Suprapubic skin (tissue), 4 donors: ENCODE measurements around the gene PPP2R2D.

Experiments used
- CTCF ChIP-seq, 2 donors: fragments of 200-600 bp in 1 of 2; fragments of 450-650 bp in 1 of 2; sonication (generic) in 1 of 2; IDR thresholded peaks; one replicate each; pipeline ENCODE4 v1.5.1; 2016 to 2019; ENCODE audit warnings: antibody characterized with exemption in 2 of 2, mild to moderate bottlenecking in 1 of 2, moderate library complexity in 1 of 2
- POLR2A ChIP-seq, 2 donors: fragments of 450-650 bp; IDR thresholded peaks; one replicate each; pipeline ENCODE4 v1.6.1; 2017; ENCODE audit warnings: antibody characterized with exemption in 2 of 2, mild to moderate bottlenecking in 2 of 2, moderate library complexity in 2 of 2
- POLR2AphosphoS5 ChIP-seq, 3 donors: sonication (generic); formaldehyde crosslinking; IDR thresholded peaks; one replicate each; pipeline ENCODE4 v1.6.1; 2017; ENCODE audit warnings: antibody characterized with exemption in 3 of 3

DNA sequence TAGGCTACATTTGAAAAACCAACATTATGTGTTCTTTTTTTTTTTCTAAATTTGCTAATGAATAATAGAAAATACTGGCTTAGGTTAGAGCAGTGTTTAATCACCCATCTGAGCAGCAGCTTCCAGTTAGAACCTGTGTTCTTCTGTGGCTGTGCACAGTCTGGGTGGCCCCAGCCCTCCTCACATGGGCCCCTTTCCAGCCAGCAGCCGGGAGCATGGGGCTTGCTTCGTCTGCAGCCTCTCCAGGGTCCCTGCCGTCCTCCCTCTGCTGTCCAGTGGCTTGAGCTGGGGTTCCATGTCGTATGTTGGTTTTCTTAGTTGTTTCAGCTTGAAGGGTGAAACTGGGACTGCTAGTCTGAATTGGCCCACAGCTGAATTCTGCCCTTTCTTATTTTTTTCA lies 43.6 kb downstream of the PPP2R2D start:
- TF ChIP-seq POLR2A (IDR thresholded peaks at IDR 0.05) (no peak), CTCF (IDR thresholded peaks at IDR 0.05) (no peak), POLR2AphosphoS5 (IDR thresholded peaks at IDR 0.05) (no peak)
